Psoas muscle (tissue), 7 donors: Measurements from ENCODE around the gene CHORDC1. TPM values are rescaled to one million over a fixed set of nuclear protein-coding genes. Genes with fewer than 3 reads are reported as not detected.

Experiments used
- polyA plus RNA-seq, 3 donors: library from polyadenylated mRNA; stranded (reverse); fragments of 200-250 nt; gene quantifications; one replicate each; pipeline ENCODE4 v1.2.3, GENCODE V29; 2013
- total RNA-seq, 4 donors: library from RNA; stranded (reverse); fragmentation: NEBNext Ultra II Directional in 2 of 4; extraction: Animal tissue kit (Norgen Biotek cat#: 25700) in 2 of 4; gene quantifications; one replicate each; pipeline versions ENCODE4 v1.2.1 to v1.2.4, GENCODE V29; 2021 to 2023
- donor health status: healthy with polysubstance abuse.
- donor health status: DM: no; HTN: no; CAD: no; lungs with moderate emphysema.
- donor health status: Bipolar disorder and iron deficiency.
- donor health status: healthy.
- donor health status: DM: no; HTN: no; CAD: no.
- donor health status: DM: no; HTN: no; CAD: no.
- donor health status: DM: yes; HTN: yes; CAD: no.

CHORDC1 gene
- total and polyA plus RNA-seq, 7 donors: 25.9 to 42.4 (median 36.0) TPM

Other genes with a start within 250 kb of the CHORDC1 start
- gene TRIM49C, start 191.9 kb downstream of the CHORDC1 start, total RNA-seq: not detected
- not detected for gene TRIM49C, start 191.9 kb downstream of the CHORDC1 start, polyA plus RNA-seq
- gene UBTFL1, start 137.1 kb downstream of the CHORDC1 start, total RNA-seq: not detected
- gene UBTFL1, start 137.1 kb downstream of the CHORDC1 start, polyA plus RNA-seq: not detected
- 1 to 10 TPM in 1 of 4 donors, under 1 TPM in 3; 0.32 to 1.4 (median 0.61) TPM for gene NAALAD2, start 88.4 kb downstream of the CHORDC1 start, total RNA-seq
- gene NAALAD2, start 88.4 kb downstream of the CHORDC1 start, polyA plus RNA-seq: under 1 TPM; 0.20 to 0.45 (median 0.39) TPM